Left colon (tissue), 2 donors: ENCODE measurements around the gene RSL24D1. TPM values are rescaled to one million over a fixed set of nuclear protein-coding genes. Genes with fewer than 3 reads are reported as not detected.
"Not testable (repeated sequence)": the region's sequence is repeated elsewhere in the genome, so short reads cannot be mapped to it uniquely, and the experiment has no call there.

Experiments used
- ATAC-seq: fragments of 200-7000 bp; cut with Tn5 transposase; one replicate; pipeline ENCODE4 v1.9.1; 2020; ENCODE audit warnings: mild to moderate bottlenecking, moderate library complexity
- DNase-seq, 2 donors: peaks; one replicate each; pipeline ENCODE4 v3.0.0-alpha.2; 2020
- intact Hi-C, 2 donors: fragments of 100-400 bp; cut with DNase I in 1 of 2; cut with micrococcal nuclease in 1 of 2; formaldehyde crosslinking; loops; one replicate each; pipeline versions ENCODE4 v1.11.2 to v1.14.0; 2022; cut with DNase I, micrococcal nuclease
- total RNA-seq, 2 donors: library from RNA; stranded (reverse); fragmentation: NEBNext Ultra II Directional; extraction: Animal tissue kit (Norgen Biotek cat#: 25700); gene quantifications; one replicate each; pipeline ENCODE4 v1.2.1, GENCODE V29; 2021
- donor health status: DM: no; HTN: no; CAD: no.
- donor health status: DM: yes; HTN: yes; CAD: no.

Gene RSL24D1
- total RNA-seq, 2 donors from 2014 or later = 36.0 to 46.0 TPM

DNA sequence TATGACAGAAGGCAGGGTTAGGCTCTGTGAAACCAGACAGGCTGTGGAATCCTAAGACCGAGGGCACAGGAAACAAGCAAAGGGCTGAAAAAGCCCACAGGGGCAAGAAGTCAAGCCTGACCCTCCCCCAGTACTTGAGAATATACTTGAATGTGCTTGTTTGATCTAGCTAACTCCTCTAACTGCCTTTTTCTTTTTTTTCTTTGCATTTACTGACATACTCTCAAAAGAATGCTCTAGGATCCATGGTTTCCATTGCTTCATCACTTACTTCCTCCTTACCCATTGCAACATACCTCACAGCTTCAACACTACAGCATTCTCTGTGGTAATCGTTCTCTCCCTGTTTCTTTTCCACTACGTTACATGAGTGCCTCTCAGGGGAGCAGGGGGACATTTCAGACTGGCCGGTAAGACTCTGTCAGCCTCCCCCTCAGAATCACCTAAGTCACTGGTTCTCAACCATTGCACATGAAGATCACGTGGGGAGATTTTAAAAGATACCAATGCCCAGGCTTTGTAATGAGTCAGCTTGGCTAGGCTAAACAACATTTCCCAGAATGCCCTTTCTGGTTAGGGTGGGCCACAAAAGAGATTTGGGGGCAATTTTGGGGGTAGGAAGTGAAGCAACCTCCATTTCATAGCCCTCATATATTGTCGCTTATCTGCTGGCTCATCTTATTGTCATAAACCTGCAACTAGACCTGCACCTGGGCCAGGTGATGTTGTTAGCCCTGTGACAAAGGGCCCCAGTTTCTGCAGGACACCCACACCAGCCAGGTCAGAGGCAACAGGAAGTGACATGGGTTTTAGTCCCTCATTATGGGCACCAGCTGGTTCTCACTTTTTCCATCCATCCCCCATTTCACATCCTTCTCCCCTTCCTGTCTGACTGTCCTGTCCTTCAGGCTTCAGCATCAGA lies 24.6 kb upstream of the RSL24D1 start:
- intact Hi-C loops = no loop called here
- no peak for DNase-seq
- ATAC-seq = peak; percentile 31

DNA sequence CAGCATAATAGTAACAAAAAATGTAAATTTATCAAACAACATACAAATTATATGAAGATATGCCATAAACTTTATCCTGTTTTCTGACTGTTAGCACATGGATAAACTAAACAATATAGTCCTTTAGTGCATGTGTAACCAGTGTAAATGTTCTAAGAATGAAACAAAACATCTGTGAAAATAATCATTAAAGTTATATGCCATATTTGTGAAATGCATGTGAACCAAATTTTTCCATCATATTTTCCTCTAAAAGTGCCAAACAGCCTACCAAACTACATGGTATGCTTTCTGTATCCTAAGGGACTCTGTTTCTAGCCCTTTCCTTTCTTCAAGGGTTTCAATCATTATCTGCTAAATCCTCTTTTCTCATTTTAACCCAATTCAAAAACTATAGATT lies 23.9 kb upstream of the RSL24D1 start:
- intact Hi-C loops = no loop called here
- no peak for DNase-seq
- no peak for ATAC-seq

DNA sequence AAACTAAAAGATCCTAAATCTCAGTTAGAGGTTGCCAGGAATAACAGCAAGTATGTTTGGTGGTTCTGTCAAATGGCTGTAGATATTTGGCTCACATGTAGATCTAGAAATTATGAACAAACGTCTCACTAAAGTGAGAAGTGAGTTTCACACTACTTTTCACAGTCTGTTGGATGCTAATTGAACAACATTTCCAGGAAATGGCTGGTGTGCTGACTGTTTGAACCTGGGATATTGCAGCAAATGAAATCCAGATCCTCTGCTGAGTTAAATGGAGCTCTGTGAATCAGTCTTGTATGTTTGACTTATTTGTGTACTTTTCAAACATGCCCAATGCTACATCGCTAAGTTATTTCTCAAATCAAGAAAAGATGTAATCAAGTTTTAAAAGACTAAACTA lies 21.3 kb upstream of the RSL24D1 start:
- intact Hi-C loops = loop anchor here (5.0 kb wide), 1 partner anchor 74 kb away; no protein-coding TSS in a partner anchor
- DNase-seq (no peak), ATAC-seq (no peak)

DNA sequence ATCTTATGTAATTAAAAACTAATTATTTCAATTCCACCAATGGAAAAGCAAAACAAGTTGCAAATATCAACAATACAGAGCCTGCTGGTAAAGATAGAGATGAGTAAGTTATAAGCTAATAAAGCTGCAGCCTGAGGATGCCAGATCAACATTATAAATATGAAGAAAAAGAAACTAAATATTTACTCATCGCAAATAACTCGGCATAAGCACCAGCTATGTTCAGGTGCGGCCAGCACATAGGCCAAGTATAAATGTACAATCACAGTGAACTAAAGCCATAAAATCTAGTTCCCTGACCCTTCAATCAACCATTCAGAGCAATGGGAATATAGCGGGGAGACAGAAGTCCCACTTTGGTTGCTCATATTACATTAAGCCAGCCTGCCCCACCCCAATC lies 7.7 kb upstream of the RSL24D1 start:
- ATAC-seq (peak; percentile 47), DNase-seq (no peak)
- intact Hi-C loops = no loop called here

DNA sequence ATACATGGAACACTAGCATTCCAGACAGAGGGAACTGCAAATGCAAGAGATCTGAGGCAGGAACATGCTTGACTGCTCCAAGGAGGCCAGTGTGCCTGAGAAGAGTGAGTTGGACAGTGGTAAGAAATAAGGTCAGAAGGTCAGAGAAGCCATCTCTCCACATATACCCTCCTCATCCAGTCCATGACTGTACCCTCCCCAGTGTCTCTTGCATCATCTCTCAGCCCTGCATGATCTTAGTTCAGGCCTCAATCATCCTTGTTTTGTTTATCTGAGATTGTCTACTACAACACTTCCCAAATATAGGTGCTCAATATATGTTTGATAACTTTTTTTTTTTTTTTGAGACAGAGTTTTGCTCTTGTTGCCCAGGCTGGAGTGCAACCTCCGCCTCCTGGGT lies 5.5 kb upstream of the RSL24D1 start:
- no peak for ATAC-seq
- DNase-seq = no peak
- intact Hi-C loops = no loop called here

DNA sequence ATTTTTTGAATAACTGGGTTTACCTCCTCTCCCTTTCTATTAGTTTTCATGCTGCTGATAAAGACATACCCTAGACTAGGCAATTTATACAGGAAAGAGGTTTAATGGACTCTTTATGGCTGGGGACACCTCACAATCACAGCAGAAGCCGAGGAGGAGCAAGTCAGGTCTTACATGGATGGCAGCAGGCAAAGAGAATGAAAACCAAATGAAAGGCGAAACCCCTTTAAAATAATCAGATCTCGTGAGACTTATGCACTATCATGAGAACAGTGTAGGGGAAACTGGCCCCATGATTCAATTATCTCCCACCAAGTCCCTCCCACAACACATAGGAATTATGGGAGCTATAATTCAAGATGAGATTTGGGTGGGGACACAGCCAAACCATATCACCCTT lies 2.0 kb upstream of the RSL24D1 start:
- intact Hi-C loops = no loop called here
- no peak for ATAC-seq
- DNase-seq = no peak

DNA sequence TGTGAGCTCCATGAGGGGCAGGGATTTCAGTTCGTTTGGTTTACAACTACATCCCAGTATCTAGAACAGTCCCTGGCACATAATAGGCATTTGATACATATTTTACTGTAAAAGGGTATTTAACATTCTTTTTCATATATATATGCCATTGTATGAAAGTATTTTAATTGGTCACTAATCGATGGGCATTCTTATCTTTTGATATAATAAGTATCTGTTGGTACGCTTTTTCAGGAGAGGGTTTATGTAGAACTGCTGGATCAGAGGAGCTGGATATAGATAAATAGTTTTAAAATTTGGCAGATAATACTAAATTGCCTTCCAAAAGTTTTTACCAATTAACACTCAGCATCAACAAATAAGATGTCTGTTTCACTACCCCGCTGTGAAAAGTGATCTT lies 978 bp upstream of the RSL24D1 start:
- intact Hi-C loops = no loop called here
- DNase-seq = no peak
- no peak for ATAC-seq

DNA sequence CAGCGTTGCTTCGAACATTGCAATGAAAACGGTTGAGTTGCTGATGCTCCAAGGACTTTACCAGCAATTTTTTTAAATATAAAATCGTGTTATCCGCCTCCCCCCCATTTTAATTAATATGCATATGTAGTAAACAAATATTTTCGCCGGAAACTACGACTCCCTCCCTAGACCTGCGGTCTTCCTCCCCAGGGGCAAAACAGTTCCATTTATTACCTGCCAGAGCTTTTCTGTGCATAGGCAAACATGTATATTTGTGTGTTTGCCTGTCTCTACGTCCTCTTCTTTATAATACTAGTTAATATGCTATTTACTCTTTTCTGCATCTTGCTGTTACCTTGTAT lies 593 bp upstream of the RSL24D1 start:
- DNase-seq (no peak), ATAC-seq (no peak)
- intact Hi-C loops = no loop called here

DNA sequence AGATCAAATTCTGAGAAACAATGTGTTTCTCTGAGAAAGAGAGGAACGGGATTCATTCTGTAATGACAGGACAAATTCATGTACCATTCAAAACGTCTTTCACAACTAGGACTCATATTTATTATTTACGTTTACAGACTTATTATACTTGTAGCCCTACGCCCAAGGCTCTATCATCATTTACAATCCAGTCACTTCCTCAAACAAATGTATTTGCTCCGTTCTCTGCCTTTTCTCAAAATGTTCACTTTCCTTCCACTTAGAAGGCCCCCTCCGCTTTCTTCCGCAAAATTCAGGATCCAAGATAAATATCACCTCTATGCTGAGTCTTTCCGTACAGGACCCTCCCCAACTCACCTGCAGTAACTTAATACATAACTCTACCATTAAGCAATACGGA lies 745 bp downstream of the RSL24D1 start:
- intact Hi-C loops = no loop called here
- no peak for DNase-seq
- peak; percentile 27 for ATAC-seq

DNA sequence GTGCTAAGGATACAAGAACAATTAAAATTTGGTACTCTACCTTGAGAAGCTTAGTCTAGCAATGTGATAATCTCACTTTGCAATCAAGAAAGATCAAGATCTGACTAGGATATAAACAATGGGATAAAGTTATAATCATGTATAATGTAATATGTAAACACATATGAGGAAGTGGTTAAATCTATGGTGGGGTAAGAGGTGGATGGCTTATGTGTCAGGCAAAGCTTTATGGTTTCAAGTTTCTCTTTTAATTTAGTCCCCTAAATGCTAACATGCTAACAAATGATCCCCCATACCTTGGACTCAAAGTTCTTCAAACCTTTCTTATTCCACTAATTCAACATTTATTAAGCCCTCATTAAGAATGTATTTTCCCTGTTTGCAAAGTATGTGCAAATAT lies 2.5 kb downstream of the RSL24D1 start:
- ATAC-seq = no peak
- intact Hi-C loops = no loop called here
- no peak for DNase-seq

DNA sequence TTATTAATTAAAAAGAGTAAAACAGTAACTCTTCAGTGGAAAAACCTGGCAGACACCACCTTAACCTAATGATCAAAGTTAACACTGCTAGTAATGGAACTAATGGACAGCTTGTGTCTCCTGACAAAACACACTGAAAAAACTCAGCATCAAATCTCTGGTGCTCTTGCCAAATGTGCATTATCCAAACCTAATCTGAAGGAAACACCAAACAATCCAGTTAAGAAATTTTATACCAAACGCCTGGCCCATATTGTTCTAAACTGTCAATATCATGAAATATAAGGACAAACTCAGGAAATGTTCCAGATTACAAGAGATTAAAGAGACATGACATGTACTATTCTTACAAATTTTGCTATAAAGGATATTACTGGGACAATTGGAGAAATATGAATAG lies 10.4 kb downstream of the RSL24D1 start:
- ATAC-seq (no peak), DNase-seq (no peak)
- intact Hi-C loops = no loop called here

DNA sequence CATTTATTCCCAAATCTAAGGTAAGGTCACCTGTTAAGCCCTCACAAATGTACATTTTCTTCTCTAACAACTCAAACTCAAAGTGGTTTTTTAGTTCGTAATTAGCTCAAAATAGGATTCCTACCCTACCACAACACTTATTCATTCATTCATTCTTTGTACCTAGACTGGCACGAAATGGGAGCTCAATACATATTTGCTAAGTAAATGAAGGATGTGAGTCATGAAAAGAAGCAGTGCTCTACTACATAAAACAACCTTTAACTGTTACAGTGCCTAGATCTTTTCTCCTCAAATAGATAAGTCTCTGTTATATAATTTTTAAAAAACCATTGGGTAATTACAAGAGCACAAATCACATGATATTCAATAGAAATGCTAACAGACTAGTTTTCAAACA lies 13.1 kb downstream of the RSL24D1 start:
- DNase-seq (no peak), ATAC-seq (no peak)
- intact Hi-C loops = no loop called here

DNA sequence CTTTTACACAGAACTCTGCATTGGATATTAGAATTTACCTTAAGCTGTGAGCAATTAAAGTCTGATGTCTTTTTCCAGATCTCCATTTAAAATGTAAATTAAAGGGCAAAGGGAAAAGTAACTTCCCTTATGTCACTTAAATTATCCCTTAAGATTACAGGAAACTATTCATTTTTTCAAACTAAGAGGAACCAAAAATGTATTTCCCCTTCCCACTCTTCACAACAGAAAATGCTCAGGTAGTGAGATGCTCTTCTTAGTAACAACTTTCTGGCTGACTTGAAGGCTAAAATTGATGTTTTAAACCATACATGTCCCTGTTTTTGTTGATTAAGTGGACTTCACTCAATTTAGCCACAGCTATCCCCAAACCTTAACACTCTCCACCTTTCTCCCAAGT lies 17.6 kb downstream of the RSL24D1 start:
- no peak for DNase-seq
- intact Hi-C loops = no loop called here
- no peak for ATAC-seq

DNA sequence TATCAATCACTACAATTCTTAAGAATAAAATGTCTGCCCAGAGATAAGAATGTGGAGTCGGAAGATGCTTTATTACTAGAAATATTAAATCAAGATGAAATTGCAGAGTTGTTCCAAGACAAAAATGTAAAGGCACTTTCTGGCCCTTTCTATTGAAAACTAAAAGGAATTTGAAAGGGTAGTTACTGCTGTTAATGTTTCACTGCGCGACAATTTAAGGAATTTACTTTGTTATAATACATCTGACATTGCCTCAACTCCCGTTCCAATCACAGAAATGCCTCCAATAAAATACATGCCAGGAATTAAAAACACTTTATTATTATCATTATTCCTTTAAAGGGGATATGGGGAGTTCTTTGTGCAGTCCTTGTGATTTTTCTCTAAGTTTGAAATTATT lies 26.4 kb downstream of the RSL24D1 start:
- DNase-seq (no peak), ATAC-seq (no peak)
- intact Hi-C loops = no loop called here

DNA sequence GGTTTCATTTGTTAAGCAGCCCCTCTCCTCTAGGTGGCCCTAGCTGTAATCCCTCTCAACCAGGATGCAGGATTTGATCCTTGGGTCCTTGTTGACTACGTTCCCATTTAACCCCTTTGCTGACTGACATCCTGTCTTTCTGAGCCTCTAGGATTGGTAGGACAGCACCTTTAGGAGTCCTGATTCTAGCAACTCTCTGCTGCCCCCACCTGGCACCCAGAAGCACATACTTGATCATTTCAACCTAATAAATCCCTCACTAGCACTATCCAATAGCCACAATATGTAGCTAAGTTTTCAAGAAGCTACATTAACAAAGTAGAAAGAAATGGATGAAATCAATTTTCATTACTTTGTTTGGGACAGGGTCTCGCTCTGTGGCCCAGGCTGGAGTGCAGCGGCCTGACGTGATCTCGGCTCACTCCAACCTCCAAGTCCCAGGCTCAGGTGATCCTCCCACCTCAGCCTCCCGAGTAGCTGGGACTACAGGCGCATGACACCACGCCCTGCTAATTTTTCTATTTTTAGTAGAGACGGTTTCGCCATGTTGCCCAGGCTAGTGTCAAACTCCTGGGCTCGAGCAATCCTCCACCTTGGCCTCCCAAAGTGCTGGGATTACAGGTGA lies 28.3 kb downstream of the RSL24D1 start:
- DNase-seq = peak; percentile 26 to 66
- peak; percentile 65 for ATAC-seq
- intact Hi-C loops = no loop called here

DNA sequence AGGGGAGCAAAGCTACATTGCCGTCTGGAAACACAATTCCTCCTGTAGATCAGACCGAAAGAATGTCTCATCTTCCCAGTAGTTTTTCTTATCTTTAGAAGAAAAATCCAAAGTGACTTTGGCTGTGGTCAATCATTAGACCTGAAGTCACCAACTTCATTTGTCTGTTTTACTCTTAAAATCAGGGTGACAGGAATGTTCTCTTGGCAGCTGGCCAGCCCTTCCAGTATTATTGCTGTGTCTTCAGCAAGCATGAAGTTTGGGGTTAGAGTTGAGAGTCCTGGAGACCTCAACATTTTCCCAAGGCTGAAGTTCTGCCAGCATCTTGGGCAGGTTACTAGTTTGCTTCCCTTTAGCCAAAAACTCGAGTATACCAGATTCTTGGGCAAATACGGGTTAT lies 32.5 kb downstream of the RSL24D1 start:
- ATAC-seq (no peak), DNase-seq (no peak)
- intact Hi-C loops = no loop called here

DNA sequence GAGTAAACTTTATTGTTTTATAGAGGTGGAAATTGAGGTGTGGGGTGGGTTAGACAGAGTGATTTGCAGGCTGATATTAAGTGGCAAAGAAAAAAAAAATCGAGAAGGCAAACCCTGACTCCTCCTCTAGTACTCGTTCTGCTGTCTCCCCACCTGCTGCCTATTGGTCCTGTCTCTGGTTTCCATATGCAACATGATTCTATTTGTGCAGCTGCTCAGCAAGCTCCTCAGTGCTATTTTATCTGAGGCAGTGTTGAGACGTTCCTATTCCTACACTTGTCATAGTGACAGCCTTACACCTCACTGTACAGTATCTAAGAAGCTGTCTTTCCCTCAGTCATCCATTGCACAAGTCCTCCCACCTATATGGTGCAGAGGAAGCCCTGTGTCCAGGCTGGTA lies 45.1 kb downstream of the RSL24D1 start:
- DNase-seq (no peak), ATAC-seq (no peak)
- intact Hi-C loops = no loop called here

DNA sequence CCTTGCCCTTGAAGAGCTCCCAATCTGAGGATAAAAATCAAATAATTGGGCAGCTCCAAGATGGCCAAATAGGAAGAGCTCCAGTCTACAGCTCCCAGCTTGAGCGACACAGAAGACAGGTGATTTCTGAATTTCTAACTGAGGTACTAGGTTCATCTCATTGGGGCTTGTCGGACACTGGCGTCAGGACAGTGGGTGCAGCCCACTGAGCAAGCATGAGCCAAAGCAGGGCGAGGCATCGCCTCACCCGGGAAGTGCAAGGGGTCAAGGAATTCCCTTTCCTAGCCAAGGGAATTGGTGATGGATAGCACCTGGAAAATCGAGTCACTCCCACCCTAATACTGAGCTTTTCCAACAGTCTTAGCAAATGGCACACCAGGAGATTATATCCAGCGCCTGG lies 53.6 kb downstream of the RSL24D1 start:
- intact Hi-C loops, ATAC-seq, DNase-seq: not testable (repeated sequence)

DNA sequence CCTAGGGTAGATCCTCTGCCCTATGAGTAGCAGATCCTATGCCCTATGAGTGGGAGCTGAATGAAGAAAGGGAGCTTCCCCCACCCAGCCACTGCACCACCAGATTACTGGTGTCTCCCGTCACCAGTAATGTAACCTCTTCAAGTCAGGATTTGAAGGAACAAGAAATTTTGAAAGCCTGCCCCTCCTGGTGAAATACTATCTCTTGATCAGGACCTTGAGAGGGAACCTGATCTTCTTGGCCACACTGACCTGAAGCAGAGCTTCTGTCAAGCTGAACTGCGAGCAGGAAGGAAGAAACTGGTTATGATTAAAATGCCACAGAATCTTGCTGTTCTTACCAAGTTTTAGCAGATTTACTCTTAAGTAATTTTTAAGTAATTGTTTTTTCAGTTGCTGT lies 62.8 kb downstream of the RSL24D1 start:
- intact Hi-C loops = no loop called here
- no peak for ATAC-seq
- DNase-seq = no peak

DNA sequence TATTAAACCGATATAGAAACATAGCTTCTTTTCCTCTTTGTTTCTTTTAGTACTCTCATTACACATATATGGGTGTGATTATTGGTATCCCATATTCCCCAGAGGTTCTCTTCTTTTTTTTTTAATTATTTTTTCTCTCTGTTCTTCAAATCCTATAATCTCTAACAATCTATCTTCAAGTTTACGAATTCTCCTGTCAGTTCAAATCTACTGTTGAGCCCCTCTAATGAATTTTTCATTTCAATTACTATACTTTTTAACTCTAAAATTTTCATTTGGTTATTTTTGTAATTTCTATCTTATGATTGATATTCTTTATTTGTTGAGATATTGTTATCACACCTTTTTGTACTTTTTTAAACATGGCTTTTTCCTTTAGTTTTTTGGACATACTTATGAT lies 64.1 kb downstream of the RSL24D1 start:
- DNase-seq = no peak
- intact Hi-C loops = no loop called here
- ATAC-seq = no peak
